Mucosa of stomach (tissue), 1 donor: ENCODE measurements around the gene LDLRAD3.

Source experiments
- H3K27me3 ChIP-seq: one replicate; pipeline ENCODE4 v1.7.0; 2013; ENCODE audit warnings: mild to moderate bottlenecking, low read length; ENCODE audit not compliant: control insufficient read depth, insufficient read depth
- H3K36me3 ChIP-seq: one replicate; pipeline ENCODE4 v1.7.0; 2013; ENCODE audit warnings: low read length; ENCODE audit not compliant: control insufficient read depth, insufficient read depth
- H3K4me1 ChIP-seq: one replicate; pipeline ENCODE4 v1.7.0; 2013; ENCODE audit warnings: mild to moderate bottlenecking, low read length; ENCODE audit not compliant: control insufficient read depth, insufficient read depth
- H3K4me3 ChIP-seq: one replicate; pipeline ENCODE4 v1.7.0; 2013; ENCODE audit warnings: low read length
- H3K9ac ChIP-seq: one replicate; pipeline ENCODE4 v1.7.0; 2013; ENCODE audit warnings: mild to moderate bottlenecking, low read length, moderate library complexity
- H3K9me3 ChIP-seq: one replicate; pipeline ENCODE4 v1.7.0; 2013; ENCODE audit warnings: mild to moderate bottlenecking, low read length, moderate library complexity; ENCODE audit not compliant: control insufficient read depth
- donor health status: Pancreatic carcinoma.

The LDLRAD3 gene

DNA sequence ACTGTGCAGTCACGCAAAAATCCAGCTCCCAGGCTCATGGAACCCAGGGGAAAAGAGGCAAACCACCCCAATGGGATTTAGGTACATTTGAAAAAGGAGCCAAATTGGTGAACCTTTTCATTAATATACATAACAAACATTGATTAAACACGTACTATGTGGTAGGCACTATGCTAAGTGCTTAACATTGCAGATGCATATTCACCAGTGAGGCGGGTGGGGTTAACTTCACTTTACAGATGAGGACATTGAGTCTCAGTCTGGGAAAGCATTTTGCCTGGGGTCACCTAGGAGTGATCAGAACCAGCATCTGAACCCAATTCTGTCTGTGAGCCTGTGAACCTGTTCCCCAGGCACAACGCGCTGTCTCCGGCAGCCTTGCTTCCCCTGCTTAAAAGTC is 199.0 kb downstream of the LDLRAD3 start:
- H3K4me1 ChIP-seq = no peaks in the 10 kb centered on the region
- H3K27me3 ChIP-seq = no peaks in the 10 kb centered on the region
- H3K4me3 ChIP-seq = no peak overlapping the region
- H3K9ac ChIP-seq = no peak overlapping the region
- no peaks in the 10 kb centered on the region for H3K9me3 ChIP-seq
- H3K36me3 ChIP-seq = no peaks in the 10 kb centered on the region

DNA sequence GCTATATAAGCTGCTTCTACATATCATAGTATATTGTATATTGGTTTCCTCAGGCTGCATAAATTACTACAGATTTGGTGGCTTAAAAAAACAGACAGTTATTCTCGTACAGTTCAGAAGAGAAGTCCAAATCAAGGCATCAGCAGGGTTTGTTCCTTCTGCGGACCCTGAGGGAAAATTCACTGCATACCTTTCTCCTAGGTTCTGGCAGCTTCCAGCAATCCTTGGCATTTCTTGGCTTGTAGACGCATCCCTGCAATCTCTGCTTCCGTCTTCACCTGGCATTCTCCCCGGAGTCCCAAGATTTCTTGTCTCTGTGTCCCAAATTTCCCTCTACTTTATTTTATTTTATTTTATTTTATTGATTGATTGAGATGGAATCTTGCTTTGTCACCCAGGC is 202.6 kb downstream of the LDLRAD3 start:
- no peak overlapping the region for H3K9ac ChIP-seq
- H3K4me1 ChIP-seq = peaks cover 6% of the 10 kb centered on the region
- H3K4me3 ChIP-seq = no peak overlapping the region
- H3K36me3 ChIP-seq = no peaks in the 10 kb centered on the region
- H3K9me3 ChIP-seq = no peaks in the 10 kb centered on the region
- H3K27me3 ChIP-seq = no peaks in the 10 kb centered on the region

DNA sequence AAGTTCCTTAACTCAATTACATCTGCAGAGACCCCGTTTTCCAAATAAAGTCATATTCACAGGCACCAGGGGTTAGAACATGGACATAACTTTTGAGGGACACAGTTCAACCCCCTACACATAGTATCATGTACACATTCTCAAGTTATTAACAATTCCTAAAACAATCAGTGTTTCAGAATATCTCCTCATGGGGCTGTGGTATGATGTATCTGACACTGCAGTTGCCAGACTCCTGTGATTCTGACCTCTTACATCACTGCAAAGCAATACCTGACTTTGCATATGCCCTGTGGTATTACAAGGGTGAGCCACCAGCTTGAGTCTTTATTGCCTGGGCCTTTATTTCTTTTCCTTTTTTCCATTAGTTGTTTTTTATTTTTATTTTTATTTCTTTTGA is 203.6 kb downstream of the LDLRAD3 start:
- peaks cover 6% of the 10 kb centered on the region for H3K4me1 ChIP-seq
- H3K9me3 ChIP-seq = no peaks in the 10 kb centered on the region
- H3K4me3 ChIP-seq = no peak overlapping the region
- no peaks in the 10 kb centered on the region for H3K27me3 ChIP-seq
- no peaks in the 10 kb centered on the region for H3K36me3 ChIP-seq
- no peak overlapping the region for H3K9ac ChIP-seq

DNA sequence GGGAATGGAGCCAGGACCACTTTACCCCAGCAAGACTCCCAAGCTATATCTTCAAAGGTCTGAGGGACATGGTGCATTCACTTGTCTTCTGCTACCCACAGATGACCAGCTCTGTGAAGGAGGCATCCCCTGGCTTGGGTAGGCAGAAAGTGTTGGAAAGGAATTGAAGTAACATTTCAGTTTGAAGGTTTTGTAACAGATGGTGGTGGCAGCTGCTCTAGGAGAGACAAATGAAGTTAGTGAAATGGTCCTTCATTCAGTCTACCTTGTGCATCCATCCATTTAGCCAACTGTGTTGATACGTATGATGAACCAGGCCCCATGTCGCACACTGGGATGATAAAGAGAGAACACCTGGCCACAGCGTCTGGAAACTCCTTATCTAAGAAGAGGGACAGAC is 204.8 kb downstream of the LDLRAD3 start:
- H3K27me3 ChIP-seq = no peaks in the 10 kb centered on the region
- H3K9me3 ChIP-seq = no peaks in the 10 kb centered on the region
- H3K36me3 ChIP-seq = no peaks in the 10 kb centered on the region
- H3K9ac ChIP-seq = no peak overlapping the region
- H3K4me3 ChIP-seq = no peak overlapping the region
- H3K4me1 ChIP-seq = peaks cover 6% of the 10 kb centered on the region

DNA sequence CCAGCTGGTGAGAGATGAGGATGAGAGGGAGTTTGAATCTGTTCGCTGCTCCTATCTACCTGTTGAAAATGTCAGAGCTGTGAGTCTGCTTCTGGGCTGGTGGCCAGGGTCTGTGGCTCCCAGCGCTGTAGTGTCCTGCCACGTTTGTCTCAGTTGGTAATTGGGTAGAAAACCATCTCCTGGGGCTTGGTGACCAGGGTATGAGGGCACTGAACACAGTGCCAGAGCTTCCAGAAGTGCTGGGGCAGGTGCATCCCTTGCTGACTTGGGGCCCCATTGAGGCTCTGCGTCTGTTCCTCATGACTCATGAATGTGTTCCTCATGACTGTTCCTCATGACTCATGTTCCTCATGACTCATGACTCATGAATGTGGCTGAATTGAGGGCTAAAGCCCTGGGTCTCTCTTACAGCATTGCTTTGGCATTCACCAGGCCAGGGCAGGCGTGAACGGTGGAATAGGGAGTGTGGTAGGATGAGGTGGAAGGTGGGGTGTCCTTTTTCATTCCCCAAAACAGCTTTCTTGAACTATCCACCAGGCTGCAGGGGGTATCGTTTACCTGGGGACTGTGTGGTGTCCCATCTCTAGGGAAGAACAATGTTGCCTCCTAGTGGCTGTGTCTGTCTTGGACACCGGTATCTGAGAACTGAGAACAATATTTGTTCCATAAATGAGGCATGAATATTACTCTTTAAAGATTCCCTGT is 205.8 kb downstream of the LDLRAD3 start:
- H3K36me3 ChIP-seq = no peaks in the 10 kb centered on the region
- no peaks in the 10 kb centered on the region for H3K27me3 ChIP-seq
- no peak overlapping the region for H3K4me3 ChIP-seq
- H3K9me3 ChIP-seq = no peaks in the 10 kb centered on the region
- peaks cover 6% of the 10 kb centered on the region for H3K4me1 ChIP-seq
- H3K9ac ChIP-seq = no peak overlapping the region

DNA sequence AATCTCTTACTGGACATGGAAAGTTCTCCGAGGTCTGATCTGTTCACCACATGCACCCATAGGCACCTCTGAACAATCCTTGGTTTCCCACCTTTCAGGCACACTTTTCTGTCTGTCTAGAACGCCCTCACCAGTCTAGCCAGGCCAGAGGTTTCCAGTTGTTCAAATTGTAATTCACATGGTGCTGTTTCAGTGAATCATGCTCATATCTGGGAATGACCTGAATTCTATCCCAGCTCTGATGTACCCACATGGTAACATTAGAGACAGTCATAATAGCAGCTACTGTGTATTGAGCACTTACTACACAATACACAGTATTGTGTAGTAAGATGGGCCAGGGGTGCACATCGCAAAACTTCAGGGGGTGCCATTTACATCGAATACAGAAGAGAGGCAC is 207.1 kb downstream of the LDLRAD3 start:
- Histone ChIP-seq H3K9ac (no peak overlapping the region), H3K36me3 (no peaks in the 10 kb centered on the region), H3K4me3 (no peak overlapping the region), H3K9me3 (no peaks in the 10 kb centered on the region), H3K27me3 (no peaks in the 10 kb centered on the region), H3K4me1 (peaks cover 6% of the 10 kb centered on the region)

DNA sequence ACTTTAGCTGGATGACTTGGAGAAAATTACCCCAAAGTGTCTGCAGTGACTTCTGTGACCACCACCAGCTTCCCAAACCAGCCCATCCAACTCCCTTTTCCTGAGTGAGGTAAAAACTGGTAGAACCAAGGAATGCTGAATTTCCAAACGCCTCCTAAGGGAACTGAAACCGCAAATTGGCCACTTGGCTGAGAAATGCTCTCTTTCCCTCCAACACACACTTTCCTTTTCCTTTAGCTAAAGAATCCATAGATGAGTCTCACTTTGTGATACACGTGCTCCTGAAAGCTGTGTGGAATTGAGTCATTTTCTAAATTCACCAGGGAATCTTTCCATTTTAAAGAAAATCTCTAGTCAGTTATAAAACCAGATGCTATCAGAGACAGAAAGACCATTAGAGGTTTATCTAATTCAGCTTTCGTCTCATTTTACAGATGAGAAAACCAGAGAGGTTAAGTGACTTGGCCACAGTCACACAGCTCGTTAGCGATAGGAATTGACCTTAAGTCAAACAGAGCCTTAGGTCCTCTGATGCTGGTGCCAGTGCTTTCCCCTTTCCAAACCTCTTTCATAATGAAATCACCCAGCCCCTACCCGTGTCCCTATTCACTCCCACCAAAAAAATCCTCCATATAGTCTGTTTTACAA is 208.2 kb downstream of the LDLRAD3 start:
- peaks cover 6% of the 10 kb centered on the region for H3K4me1 ChIP-seq
- H3K4me3 ChIP-seq = no peak overlapping the region
- H3K9ac ChIP-seq = no peak overlapping the region
- no peaks in the 10 kb centered on the region for H3K9me3 ChIP-seq
- no peaks in the 10 kb centered on the region for H3K27me3 ChIP-seq
- no peaks in the 10 kb centered on the region for H3K36me3 ChIP-seq

DNA sequence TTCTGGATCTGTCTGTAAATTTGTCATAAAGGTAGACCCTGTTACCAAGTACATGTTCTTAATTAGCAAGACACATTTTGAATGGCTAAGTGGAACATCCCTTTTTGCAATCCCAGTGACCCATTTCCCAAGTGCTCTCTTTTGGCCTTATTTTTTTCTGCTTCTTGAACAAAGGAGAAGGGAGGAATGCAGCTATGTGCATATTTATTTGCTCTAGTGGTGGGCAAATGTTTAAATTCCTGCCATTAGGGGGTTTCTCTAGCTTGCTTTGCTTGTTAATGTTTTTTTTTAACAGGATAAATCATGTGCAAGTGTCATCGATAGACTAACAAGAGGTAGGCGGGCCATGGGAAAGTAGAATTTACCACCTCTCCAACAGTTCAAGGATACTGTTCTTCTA is 209.7 kb downstream of the LDLRAD3 start:
- H3K4me3 ChIP-seq = no peak overlapping the region
- H3K9me3 ChIP-seq = no peaks in the 10 kb centered on the region
- no peaks in the 10 kb centered on the region for H3K36me3 ChIP-seq
- H3K9ac ChIP-seq = no peak overlapping the region
- peaks cover 6% of the 10 kb centered on the region for H3K4me1 ChIP-seq
- no peaks in the 10 kb centered on the region for H3K27me3 ChIP-seq

DNA sequence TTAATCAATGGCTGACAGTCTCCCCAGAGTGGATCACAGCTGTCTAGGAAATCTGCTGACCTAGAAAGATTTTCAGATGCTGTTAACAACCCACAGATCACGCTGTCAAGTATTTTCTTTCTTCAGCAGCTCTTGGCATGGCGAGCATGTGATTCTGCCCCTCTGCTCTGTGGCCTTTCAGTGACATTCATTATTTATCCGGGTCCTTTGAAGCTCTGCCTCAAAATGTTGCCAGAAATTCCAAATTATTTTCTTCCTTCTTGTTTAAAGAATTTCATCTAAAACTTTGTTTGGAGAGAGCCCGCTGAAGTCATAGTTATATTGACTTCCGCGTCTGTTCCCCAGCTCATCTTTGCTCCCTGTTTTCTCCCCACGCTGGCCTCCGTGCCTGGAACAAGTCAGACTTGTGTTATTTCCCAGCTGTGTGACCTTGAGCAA is 211.3 kb downstream of the LDLRAD3 start:
- Histone ChIP-seq H3K36me3 (no peaks in the 10 kb centered on the region), H3K4me3 (no peak overlapping the region), H3K9me3 (no peaks in the 10 kb centered on the region), H3K4me1 (no peaks in the 10 kb centered on the region), H3K9ac (no peak overlapping the region), H3K27me3 (no peaks in the 10 kb centered on the region)

DNA sequence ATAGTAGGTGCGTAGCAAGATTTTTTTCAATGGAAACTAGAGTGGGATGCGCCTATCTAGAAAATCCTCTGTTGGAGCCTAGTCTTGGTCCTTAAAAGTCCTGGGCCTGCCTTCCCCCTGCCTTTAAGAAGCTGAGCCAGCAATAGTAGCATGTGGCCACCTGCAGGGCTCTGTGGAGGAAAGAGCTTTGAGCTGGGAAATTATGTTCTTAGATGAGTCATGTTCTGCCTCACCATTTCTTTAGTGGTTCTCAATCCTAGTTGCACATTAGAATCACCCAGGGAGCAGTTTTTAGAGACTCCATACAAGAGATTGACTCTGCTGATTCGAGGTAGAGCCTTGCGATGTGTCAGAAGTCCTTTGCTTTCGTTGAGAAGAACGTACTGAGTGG is 211.9 kb downstream of the LDLRAD3 start:
- no peak overlapping the region for H3K9ac ChIP-seq
- H3K9me3 ChIP-seq = no peaks in the 10 kb centered on the region
- H3K4me1 ChIP-seq = no peaks in the 10 kb centered on the region
- no peak overlapping the region for H3K4me3 ChIP-seq
- no peaks in the 10 kb centered on the region for H3K36me3 ChIP-seq
- no peaks in the 10 kb centered on the region for H3K27me3 ChIP-seq

DNA sequence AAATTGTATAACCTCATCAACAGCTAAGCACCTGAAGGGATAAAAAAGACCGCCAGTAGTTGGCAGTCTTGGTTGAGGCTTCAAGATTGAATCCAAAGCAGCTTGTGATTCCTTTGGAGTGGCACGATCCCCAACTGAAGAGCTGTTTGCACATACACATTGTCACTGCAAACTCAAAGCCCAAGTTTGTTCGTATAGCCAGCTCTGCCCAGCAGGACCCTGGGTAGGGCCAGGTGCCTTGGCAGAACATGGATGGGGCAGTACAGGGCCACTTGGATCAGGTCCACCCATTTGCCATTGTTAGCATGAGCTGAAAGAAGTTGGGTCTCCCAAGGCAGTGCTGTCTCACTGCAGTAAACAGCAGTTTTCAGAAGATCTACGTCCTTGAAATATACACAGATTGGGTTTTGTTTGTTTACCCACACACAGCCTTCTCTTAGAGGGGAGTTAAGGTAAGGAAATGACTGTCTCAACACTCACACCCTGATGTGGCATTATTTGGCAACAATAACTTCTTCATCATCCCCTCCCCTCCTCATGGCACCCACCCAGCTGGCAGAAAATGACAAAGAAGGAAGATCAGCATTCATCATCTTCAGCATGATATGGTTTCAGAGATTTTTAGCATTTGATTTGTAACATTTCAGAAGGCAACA is 212.4 kb downstream of the LDLRAD3 start:
- no peaks in the 10 kb centered on the region for H3K4me1 ChIP-seq
- H3K36me3 ChIP-seq = no peaks in the 10 kb centered on the region
- H3K4me3 ChIP-seq = no peak overlapping the region
- H3K27me3 ChIP-seq = no peaks in the 10 kb centered on the region
- H3K9ac ChIP-seq = no peak overlapping the region
- H3K9me3 ChIP-seq = no peaks in the 10 kb centered on the region

DNA sequence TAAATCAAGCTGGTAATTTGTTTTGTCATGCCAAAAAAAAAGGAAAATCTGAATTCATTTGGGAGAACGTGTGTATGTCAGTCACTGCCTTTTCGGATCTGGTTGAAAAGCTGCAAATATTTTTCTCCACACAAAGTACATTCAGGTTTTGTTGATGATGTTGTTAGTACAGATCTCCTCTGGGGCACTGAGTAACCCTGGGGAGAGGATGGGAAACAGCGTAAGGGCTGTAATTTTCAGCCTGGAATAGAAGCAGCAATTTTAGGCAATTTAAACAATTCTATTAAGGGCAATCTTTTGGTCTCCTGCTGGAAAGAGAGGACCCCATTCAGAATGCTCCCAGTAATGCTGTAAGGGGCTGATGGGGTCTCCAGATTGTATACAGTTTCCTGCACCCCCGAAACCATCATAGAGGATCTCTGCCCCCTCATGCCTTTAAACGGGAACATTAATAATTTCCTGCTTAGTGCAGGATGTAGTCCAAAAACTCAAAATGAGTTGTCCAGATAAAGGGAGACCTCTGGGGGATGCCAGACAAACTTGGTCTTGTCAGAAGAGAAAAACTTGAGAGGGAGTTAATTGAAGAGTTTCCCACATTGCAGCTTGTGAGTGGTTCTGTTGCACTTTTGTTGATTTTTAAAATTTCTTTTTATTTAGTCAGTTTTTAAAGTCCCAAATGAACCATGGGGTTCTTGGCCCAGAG is 213.1 kb downstream of the LDLRAD3 start:
- no peaks in the 10 kb centered on the region for H3K9me3 ChIP-seq
- H3K9ac ChIP-seq = no peak overlapping the region
- H3K27me3 ChIP-seq = no peaks in the 10 kb centered on the region
- no peak overlapping the region for H3K4me3 ChIP-seq
- no peaks in the 10 kb centered on the region for H3K36me3 ChIP-seq
- H3K4me1 ChIP-seq = no peaks in the 10 kb centered on the region
